HG02870 (cell line): Measurements from ENCODE around the gene TRAF3.
"Not testable (repeated sequence)": the region's sequence is repeated elsewhere in the genome, so short reads cannot be mapped to it uniquely, and the experiment has no call there.

Source experiments
- ATAC-seq: cut with Tn5 transposase; IDR thresholded peaks from one replicate; pipeline ENCODE4 v1.9.1; 2021; ENCODE audit warnings: mild to moderate bottlenecking, moderate library complexity; ENCODE audit not compliant: unreplicated experiment

The TRAF3 gene

DNA sequence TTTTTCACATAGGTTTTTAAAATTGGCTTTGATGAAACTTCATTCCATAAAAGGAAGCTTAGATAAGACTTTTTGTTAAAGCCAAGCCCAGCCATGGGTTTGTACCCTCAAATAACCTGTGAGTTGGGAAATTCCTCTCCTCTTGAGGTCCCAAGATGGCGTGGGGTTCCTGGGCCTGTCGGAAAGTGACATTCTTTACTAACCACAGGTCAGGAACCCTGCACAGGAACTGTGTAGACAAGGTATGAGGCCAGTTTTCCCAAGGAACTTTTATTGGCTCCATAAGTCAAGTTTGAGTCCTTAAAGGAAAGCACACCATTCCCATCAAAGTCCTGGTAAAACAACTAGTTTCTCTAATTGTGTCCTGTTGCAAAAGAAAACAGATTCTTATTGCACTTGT is 80.2 kb downstream of the TRAF3 start:
- no peak for ATAC-seq

DNA sequence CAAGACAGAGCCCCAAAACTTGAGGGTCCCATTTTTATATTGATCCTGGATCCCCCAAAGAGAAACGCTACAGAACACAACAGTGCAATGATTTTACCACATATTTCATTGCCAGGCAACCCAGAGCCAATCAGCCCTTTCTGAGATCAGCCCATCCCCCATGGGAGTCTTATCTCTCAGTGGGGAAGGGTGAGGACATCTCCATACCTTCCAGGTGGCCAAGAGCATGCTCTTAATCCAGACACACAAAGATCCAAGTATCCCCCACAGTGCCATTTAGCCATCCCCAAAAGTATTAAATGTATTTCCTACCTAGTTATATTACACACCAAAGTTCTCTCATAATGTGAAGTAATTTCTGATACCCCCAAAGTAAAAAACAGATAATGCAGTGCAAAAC is 82.7 kb downstream of the TRAF3 start:
- ATAC-seq, result no peak

DNA sequence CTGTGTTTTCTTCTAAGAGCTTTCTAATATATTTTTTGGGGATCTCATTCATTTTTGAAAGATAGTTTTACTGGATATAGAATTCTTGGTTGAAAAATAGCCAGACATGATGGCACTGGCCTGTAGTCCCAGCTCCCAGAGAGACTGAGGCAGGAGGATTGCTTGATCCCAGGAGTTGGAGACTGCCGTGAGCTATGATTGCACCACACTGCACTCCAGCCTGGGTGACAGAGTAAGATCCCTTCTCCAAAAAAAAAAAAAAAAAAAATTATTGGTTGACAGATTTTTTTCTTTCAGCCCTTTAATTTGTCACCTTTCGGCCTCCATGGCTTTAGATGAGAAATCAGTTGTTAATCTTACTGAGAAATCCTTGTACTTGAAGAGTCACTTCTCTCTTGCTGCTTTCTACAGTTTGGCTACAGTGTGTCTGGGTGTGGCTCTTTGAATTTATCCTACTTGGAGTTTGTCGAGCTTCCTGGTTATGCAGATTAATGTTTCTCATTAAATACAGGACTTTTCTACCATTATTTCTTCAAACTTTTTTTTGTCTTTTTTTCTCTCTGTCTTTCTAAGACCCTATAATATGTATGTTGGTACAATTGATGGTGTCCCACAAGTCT is 85.0 kb downstream of the TRAF3 start:
- ATAC-seq, result no peak

DNA sequence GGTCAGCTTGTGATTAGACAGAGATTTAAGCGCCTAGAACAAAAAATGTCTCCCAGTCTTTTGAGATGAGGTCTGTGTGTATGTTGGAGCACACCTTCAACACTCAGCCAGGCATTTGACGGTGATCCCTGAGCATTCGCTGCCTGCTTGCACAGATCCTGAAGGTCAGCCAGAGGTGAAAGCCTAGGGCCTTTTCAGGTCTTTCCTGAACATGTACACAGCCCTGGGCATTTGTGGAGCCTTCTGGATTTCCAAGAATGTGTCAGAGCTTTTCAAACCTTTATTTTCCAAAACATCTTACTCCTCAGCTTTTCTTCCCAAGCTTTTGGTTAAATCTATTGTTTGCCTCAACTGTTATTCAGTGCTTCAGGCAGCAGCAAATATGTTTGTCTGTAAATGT is 86.1 kb downstream of the TRAF3 start:
- ATAC-seq, result no peak

DNA sequence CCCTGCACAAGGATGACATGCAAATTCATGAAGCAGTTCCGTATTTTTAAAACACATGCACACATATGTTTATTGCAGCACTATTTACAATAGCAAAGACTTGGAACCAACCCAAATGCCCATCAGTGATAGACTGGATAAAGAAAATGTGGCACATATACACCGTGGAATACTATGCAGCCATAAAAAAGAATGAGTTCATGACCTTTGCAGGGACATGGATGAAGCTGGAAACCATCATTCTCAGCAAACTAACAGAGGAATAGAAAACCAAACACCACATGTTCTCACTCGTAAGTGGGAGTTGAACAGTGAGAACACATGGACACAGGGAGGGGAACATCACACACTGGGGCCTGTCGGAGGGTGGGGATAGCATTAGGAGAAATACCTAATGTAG is 88.7 kb downstream of the TRAF3 start:
- ATAC-seq, result not testable (repeated sequence)

DNA sequence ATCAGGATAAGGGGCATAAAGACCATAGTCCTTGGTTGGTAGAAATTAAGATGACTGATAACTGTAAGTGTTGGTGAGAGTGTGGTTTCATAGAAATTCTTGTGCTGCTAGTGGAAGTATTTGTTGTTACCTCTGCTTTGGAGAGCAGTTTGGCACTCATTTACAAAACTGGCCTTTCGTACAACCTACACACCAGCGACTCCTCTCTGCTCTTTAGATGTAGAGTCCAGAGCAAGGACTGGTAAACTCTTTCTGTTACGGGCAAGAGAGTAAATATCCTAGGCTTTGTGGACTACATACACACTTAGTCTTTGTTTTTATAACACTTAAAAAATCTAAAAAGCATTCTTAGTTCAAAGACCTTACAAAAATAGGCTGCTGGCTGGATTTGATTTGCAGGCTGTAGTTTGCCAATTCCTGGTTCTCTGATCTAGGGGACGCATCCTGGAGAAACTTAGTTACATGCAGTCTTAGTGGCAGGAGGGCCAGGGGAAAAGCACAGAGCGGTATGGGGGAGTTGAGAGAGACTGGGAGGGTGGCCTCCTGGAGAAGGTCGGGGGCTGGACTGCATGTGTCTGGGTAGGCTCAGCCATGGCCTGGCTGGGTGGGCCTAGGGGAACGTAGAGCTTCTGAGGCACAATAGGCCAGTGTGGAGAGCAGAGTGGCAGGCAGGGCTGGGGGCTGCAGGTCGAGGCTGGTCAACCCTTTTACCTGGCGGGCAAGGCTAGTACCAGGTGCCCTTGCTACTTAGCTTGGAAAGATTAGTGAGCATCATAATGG is 89.9 kb downstream of the TRAF3 start:
- ATAC-seq, result no peak

DNA sequence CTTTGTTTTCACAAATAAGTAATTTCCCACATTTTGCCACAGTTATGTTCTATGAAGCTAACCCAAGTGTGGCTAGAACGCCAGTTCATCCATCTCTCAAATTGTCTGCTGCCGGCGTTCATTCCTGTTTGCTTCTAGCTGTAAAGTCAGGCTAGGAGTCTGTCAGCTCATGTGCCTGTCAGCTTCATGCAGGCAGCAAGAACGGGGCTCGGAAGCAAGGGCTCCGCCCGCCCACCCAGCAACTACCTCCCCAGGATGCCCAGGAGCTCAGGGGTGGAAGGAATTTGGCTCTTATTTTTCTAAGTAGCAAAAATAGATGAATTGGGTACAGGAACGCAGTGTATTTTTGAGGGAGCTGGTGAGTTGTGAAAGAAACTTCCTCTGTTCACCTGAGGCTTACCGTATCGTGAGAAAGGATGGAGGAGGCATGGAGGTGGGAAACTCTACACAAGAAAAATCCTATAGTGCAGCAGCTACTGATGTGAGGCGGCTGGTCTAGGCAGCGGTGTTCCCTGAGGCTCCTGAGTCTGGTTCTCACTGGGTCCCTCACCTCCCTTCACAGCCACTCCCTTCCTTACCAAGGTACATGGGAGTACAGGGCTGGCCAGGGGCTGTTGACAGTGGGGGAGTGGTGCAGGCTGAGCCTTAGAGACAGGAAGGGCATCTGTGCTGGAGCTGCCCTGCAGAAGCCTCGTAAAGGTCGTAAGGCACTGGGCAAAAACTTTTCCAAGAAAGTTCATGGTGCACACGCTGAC is 90.8 kb downstream of the TRAF3 start:
- ATAC-seq, result no peak

DNA sequence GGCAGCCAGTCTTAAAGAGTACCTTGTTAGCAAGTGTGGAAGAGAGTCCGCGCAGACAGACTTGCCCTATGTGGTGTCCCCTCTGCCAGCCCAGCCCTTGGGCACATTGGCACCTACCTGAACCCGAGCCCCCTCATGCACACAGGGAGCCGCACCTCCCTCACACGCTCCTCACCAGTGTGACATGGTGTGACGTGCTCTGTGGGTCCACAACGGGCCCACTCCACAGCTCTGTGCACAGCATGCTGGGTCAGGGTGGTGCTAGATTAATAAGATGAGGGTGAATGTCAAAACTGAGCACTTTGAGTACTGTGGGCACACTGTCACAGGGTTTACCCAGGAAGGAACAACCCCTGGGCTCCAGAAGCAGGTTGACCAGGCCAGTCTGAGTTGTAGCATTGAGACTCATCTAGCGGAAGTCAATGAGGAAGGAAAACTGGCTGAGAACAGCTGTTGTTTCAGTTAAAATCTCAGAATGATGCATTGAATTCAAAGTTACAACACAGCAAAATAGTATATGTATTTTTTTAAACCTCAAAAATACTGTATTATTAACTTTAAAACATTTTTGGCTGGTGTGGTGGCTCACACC is 91.8 kb downstream of the TRAF3 start:
- no peak for ATAC-seq

DNA sequence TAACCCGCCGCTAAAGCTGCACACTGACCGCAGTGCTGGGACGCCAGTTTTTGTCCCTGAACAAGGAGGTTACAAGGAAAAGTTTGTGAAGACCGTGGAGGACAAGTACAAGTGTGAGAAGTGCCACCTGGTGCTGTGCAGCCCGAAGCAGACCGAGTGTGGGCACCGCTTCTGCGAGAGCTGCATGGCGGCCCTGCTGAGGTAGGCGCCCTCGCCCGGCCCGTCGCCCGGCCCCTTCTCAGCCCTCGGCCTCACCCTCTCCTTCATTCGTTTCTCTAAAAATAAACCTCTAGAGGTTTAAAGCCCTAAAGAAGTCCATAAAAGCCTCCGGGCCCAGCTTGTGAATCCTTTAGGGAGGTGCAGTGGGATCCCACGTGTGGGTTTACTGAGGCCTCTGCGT is 93.0 kb downstream of the TRAF3 start:
- no peak for ATAC-seq

DNA sequence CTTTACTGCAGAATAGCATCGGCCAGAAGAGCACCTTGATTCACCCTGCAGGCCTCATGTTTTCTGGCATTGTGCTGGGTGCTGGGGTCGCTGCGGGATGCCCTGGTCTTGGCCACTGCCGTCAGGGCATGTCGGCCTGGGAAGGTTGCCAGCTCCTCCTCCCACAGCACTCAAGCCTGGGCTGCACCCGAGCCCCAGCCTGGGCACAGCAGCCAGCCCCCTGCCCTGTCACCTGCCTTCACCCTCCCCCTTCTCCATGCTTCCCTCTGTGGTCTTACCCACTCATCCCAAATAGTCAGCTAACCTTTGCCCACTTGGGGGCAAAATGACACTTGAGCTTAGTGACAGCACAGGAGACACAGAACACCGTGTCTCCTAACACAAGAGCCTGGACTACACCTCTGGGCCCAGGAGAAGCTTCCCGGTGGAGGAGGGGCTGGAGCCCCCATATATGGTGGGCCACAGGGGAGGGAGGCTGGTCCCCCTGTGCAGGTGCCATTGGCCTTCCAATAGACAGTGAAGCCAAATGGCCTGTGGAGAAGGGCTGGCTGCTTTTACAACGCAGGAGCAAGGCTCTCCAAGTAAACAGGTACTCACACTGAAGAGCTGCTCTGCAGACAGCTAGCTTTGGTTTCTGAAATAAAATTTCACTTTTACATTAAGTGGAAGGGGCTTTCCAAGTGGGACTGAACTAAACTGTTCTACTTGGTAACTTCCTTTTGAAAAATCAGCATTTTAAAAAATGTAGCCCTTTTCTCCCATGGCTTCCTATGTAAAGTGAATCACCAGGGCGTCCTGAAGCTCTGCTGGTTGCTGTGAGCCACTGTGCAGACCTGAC is 94.0 kb downstream of the TRAF3 start:
- no peak for ATAC-seq

DNA sequence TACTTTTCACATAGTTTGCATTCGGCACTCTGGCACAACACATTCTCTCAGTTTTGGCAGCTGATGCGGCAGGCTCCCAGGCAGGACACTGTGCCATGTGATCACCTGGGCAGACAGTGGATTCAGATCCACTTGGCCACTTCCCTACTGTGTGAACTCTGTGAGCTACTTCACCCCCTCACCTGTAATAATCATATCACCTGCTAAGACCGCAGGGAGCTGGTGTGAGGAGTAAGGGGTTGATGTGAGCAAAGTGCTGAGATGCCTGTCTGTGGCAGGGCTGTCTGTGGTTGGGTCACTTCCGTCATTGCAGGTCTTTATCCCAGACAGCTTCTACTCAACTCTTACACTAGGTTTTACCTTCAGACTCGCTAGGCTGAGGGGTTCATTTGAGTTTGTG is 94.8 kb downstream of the TRAF3 start:
- ATAC-seq, result no peak

DNA sequence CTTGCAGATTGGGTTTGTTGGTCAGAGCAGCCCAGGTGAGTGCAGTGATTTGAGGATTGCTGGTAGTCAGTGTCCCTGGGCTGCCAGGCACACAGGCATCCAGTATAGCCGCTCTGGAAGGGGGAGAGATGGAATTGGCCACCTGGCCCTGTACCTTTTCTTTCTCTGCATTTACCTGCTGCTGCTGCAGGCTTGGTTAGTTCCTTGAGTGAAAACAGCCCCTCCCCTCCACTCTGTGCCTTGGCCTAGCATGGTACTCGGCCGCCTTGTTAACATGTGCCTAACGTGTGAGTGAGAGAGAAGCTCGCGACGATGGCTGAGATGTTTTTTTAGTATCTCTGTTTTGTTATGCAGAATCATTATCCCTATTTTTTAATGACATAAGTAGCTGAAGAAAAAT is 95.9 kb downstream of the TRAF3 start:
- no peak for ATAC-seq

DNA sequence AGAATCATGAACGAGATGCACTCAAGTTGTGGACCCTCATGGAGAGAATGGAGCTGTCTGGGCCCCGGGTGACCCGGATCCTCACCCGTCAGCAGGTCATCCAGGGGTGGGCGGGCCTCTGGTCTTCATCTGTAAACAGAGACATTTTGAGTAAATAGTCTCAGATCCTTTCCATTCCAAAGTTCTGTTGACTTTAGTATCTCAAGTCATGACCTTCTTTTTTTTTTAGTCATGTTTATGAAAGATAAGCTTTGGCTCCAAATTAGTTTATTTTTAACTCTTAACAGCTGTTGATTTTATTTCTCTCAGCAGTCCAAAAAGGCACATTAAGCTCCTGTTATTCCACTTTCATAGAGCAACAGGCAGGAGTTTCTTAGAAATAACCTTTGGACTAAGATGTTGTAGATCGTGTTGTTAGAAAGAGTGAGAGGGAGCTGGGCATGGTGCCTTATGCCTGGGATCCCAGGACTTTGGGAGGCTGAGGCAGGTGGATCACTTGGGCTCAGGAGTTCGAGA is 96.4 kb downstream of the TRAF3 start:
- ATAC-seq, result no peak

DNA sequence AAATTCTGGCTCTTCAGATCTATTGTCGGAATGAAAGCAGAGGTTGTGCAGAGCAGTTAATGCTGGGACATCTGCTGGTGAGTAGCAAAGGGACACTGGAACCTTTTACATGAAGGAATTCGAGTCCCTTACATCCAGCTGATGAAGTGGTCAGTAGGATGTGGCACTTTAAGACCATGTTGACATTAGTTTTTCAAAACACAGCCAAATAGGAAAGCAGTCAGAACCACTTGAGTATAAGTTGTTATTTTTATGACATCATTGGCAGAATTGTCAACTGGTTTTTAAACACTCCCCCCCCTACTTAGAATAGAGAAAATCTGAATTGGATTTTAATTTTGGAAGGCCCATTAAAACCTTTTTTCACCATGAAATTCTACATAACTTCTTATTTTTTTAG is 98.4 kb downstream of the TRAF3 start:
- no peak for ATAC-seq

DNA sequence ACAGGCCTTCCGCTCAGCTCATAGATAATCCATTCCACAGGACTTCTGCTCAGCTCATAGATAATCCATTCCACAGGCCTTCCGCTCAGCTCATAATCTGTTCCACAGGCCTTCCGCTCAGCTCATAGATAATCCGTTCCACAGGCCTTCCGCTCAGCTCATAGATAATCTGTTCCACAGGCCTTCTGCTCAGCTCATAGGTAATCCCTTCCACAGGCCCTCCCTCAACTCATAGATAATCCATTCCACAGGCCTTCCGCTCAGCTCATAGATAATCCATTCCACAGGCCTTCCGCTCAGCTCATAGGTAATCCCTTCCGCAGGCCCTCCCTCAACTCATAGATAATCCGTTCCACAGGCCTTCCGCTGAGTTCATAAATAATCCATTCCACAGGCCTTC is 100.3 kb downstream of the TRAF3 start:
- not testable (repeated sequence) for ATAC-seq

DNA sequence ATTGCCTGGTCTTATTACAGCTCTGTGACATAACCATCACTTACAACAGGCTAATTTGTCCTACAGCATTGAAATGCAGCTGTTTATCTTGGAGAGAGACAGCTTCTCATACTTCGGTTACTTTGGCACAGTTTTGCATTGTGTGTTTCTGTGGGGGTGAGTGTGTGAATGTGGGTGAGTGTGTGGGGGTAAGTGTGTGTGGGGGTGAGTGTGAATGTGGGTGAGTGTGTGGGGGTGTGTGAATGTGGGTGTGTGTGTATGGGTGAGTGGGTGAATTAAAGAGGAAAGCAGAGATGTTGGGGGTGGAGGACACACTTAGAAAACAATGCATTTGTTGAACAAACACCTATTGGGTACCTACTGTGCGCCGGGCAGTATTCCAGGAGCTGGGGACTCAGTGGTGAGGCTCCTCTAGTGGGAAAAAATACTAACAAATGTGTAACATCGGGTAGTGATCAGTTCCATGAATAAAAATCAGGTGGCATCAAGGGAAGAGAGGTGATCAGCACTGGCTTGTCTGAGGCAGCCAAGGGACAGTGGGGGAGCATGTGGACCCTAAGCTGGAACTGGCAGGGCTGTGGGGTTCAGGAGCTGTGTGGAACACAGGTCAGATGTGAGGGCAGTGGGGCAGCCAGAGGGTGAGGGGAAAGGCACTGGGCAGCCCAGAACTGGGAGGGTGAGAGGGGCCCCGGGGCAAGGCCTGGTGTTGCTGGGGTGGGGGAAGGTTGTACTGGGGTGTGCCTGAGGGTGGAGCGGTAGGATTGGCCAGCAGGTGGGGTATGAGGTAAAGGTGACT is 101.1 kb downstream of the TRAF3 start:
- ATAC-seq, result no peak

DNA sequence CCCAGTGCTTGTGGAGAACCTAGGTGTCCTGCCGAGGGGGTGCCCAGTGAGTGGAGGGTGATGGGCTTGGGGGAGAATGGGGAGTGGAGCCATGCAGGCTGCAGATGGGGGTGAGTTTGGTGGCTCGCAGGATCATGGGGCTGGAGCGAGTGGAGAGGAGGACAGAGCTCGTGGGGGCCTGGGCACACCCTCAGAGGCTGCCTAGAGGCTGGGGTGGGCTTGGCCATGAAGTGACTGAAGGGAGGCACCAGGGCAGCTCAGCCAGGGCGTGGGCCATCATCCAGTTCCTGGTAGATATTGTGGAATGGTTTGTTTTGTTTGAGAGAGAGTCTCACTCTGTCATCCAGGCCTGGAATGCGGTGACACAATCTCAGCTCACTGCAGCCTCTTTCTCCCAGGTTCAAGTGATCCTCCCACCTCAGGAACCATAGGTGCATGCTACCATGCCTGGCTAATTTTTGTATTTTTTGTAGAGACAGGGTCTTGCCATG is 101.8 kb downstream of the TRAF3 start:
- ATAC-seq, result no peak

DNA sequence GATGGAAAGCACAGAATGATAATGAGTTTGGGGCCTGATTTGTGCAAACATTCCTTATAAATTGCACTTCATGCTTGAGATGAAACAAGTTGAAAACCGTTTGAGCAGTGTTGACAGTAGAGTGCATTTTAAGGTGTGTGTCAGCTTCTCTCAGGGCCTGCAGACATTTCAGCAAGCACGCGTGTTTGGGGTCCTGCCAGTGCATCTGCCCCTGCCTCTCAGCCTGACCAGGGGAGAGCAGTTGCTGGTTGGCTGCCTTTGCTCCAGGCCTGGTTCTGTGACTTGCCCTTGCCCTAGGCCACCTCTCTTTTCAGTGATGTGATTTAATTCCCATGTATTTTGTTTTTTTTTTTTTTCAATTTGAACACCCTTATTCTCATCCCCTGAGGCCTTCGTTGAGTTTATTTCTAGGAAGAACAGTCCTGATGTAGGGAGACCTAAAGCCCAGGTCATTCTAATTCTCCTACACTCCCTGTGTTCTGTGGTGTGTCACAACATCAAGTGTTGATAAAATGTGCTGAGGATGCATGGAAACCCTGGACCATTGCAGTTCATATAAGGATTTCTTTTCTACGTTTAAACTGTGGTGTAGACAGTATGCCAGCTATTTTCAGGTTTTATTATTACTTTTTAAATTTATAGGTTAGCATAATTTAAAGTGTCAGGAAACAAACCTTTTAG is 105.1 kb downstream of the TRAF3 start:
- no peak for ATAC-seq

DNA sequence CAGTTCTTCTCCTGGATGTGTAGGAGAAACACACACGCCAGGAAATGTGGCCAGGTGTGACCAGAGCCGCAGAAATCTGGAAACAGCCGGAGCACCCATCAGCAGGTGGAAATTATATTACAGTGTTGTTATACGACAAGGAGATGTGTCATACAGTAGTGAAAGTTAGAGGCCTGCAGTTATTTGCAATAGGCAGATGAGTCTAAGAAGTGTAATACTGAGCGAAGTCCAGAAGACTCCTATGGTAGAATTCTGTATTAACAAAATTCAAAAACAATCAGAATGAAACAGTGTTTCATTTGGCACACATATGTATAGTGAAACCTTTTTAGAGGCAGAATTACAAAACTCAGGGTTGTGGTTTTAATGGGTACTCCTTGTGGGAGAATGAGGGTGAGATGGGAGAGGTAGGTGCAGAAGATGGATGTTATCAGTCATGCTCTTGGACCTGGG is 105.9 kb downstream of the TRAF3 start:
- no peak for ATAC-seq
